ENCODE results near the gene HOMEZ. TPM values are rescaled to one million over a fixed set of nuclear protein-coding genes. Genes with fewer than 3 reads are reported as not detected.

HOMEZ gene
- polyA plus RNA-seq, 2 of the 4 experiments (the other 2 are of a cell fraction), result 7.7 to 9.2 TPM

GRCh38 chr14:23249824-23250223, 36.1 kb downstream of the HOMEZ start (continued):
- TF ChIP-seq MAFK (IDR thresholded peaks at IDR 0.05; ENCODE audit: partially characterized antibody) (no peak), MAX (IDR thresholded peaks at IDR 0.05) (no peak)

- 78% methylated on average over 7 of the region's 7 CpGs for WGBS (ENCODE audit: missing lambda C conversion rate)
- Histone ChIP-seq H3K4me2 (no peak overlapping the region), H3K27ac (no peak overlapping the region), H3K9me3 (no peaks in the 10 kb centered on the region), H3K4me3 (no peak overlapping the region), H3K4me1 (peaks cover 17% of the 10 kb centered on the region)
- FAIRE-seq (no peak), DNase-seq (ENCODE audit: low read depth in 1 of 2, low spot score in 1 of 2) (no peak), ATAC-seq (no peak)
- TF ChIP-seq ESRRA (IDR thresholded peaks at IDR 0.05; ENCODE audit: borderline replicate concordance, low read length) (no peak), KDM5A (IDR thresholded peaks at IDR 0.05) (no peak), E2F6 (IDR thresholded peaks at IDR 0.05; ENCODE audit: borderline replicate concordance, low read depth) (no peak), ZSCAN20 (CRISPR knock-in tag; IDR thresholded peaks at IDR 0.05) (no peak), RARB (CRISPR knock-in tag; IDR thresholded peaks at IDR 0.05) (no peak), CEBPB (IDR thresholded peaks at IDR 0.05) (no peak), GATA3 (IDR thresholded peaks at IDR 0.05; ENCODE audit: borderline replicate concordance) (no peak), ZFP36 (IDR thresholded peaks at IDR 0.05; ENCODE audit: borderline replicate concordance, partially characterized antibody) (no peak), MAFK (IDR thresholded peaks at IDR 0.05; ENCODE audit: partially characterized antibody) (no peak), BCL3 (IDR thresholded peaks at IDR 0.05) (no peak), CHD2 (IDR thresholded peaks at IDR 0.05; ENCODE audit: low read length, partially characterized antibody) (no peak), POLR2AphosphoS2 (conservative IDR thresholded peaks at IDR 0.05; ENCODE audit: low read length) (no peak), HOXB13 (CRISPR knock-in tag; IDR thresholded peaks at IDR 0.05; ENCODE audit: low read depth) (no peak), JUNB (IDR thresholded peaks at IDR 0.05) (no peak), ZC3H11A (IDR thresholded peaks at IDR 0.05) (no peak)
- CTCF ChIA-PET, result interaction anchor here (0.7 to 1.3 kb wide), 7 partner anchors 14 to 63 kb away, joined by 3 to 5 read pairs (median 3); no protein-coding TSS in a partner anchor
- POLR2A ChIA-PET, result no interaction called here
Measured at GRCh38 chr14:23248601-23249000, 37.3 kb downstream of the HOMEZ start.

GRCh38 chr14:23245282-23245681, 40.6 kb downstream of the HOMEZ start:
- Histone ChIP-seq H3K27ac (no peak overlapping the region), H3K4me1 (peaks cover 17% of the 10 kb centered on the region), H3K4me3 (no peak overlapping the region), H3K9me3 (no peaks in the 10 kb centered on the region), H3K4me2 (peak overlapping the region; percentile 50)
- POLR2A ChIA-PET, result no interaction called here
- DNase-seq (ENCODE audit: low read depth in 1 of 2, low spot score in 1 of 2) (no peak), ATAC-seq (no peak), FAIRE-seq (no peak)
- CTCF ChIA-PET, result interaction anchor here (1.4 to 1.7 kb wide), 3 partner anchors 14 to 124 kb away, joined by 5 to 6 read pairs (median 5); no protein-coding TSS in a partner anchor
- TF ChIP-seq E2F6 (IDR thresholded peaks at IDR 0.05; ENCODE audit: borderline replicate concordance, low read depth) (no peak), JUN (IDR thresholded peaks at IDR 0.05) (no peak), EHF (CRISPR knock-in tag; IDR thresholded peaks at IDR 0.05) (no peak), FOXS1 (CRISPR knock-in tag; IDR thresholded peaks at IDR 0.05) (no peak), FOSB (CRISPR knock-in tag; IDR thresholded peaks at IDR 0.05) (no peak), NR3C1 (IDR thresholded peaks at IDR 0.05) (no peak), ZSCAN20 (CRISPR knock-in tag; IDR thresholded peaks at IDR 0.05) (no peak), ZC3H11A (IDR thresholded peaks at IDR 0.05) (no peak), ESRRA (IDR thresholded peaks at IDR 0.05; ENCODE audit: borderline replicate concordance, low read length) (no peak), SMC3 (IDR thresholded peaks at IDR 0.05) (no peak), ZFP36 (IDR thresholded peaks at IDR 0.05; ENCODE audit: borderline replicate concordance, partially characterized antibody) (no peak), CHD2 (IDR thresholded peaks at IDR 0.05; ENCODE audit: low read length, partially characterized antibody) (no peak), RNF2 (IDR thresholded peaks at IDR 0.05; ENCODE audit: borderline replicate concordance, low read depth) (no peak), CBX8 (IDR thresholded peaks at IDR 0.05) (no peak), SREBF2 (IDR thresholded peaks at IDR 0.05) (no peak), FOSL2 (IDR thresholded peaks at IDR 0.05) (no peak), FOSL2 (CRISPR knock-in tag; IDR thresholded peaks at IDR 0.05) (no peak), CHD4 (IDR thresholded peaks at IDR 0.05; ENCODE audit: borderline replicate concordance) (no peak), REST (IDR thresholded peaks at IDR 0.05) (no peak), NPAS2 (CRISPR knock-in tag; IDR thresholded peaks at IDR 0.05; ENCODE audit: borderline replicate concordance) (no peak), HOXB13 (CRISPR knock-in tag; IDR thresholded peaks at IDR 0.05; ENCODE audit: low read depth) (no peak)
